Fibroblast of pulmonary artery (primary cell): Measurements from ENCODE around the gene FAR2.

ENCODE experiments used
- DNase-seq: peaks from one replicate; pipeline ENCODE4 v3.0.0-alpha.2; 2010; ENCODE audit warnings: low read depth
- H3K4me3 ChIP-seq: replicated peaks from 2 replicates; pipeline ENCODE4 v1.5.1; 2011; ENCODE audit warnings: low read depth, mild to moderate bottlenecking, control low read depth, low read length, moderate library complexity
- TF ChIP-seq, protein P1 (sequence below): IDR thresholded peaks from 2 replicates; pipeline ENCODE4 v1.5.1; 2011; ENCODE audit warnings: mild to moderate bottlenecking, control low read depth, low read length, inconsistent platforms; ENCODE audit errors: missing control alignments

Gene FAR2

DNA sequence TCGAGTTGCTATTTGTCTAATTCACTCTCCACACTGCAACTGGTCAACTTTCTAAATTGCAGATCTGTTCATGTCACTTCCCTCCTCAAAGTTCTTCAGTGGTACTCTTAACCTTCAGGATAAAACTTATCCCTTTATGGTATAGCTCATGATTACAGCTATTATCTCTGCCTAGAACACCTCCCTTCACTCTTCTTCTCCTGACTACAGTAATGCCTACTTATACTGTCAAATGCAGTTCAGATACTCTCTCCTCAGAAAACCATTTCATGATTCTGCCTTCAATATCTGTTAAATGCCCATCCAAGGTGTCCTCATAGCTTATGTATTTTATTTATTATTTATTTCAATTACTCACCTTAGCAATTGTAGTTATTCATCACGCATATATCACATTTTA lies 85.5 kb downstream of the FAR2 start:
- no peak overlapping the region for H3K4me3 ChIP-seq
- TF ChIP-seq, protein P1, sequence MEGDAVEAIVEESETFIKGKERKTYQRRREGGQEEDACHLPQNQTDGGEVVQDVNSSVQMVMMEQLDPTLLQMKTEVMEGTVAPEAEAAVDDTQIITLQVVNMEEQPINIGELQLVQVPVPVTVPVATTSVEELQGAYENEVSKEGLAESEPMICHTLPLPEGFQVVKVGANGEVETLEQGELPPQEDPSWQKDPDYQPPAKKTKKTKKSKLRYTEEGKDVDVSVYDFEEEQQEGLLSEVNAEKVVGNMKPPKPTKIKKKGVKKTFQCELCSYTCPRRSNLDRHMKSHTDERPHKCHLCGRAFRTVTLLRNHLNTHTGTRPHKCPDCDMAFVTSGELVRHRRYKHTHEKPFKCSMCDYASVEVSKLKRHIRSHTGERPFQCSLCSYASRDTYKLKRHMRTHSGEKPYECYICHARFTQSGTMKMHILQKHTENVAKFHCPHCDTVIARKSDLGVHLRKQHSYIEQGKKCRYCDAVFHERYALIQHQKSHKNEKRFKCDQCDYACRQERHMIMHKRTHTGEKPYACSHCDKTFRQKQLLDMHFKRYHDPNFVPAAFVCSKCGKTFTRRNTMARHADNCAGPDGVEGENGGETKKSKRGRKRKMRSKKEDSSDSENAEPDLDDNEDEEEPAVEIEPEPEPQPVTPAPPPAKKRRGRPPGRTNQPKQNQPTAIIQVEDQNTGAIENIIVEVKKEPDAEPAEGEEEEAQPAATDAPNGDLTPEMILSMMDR, result no peak
- no peak for DNase-seq

DNA sequence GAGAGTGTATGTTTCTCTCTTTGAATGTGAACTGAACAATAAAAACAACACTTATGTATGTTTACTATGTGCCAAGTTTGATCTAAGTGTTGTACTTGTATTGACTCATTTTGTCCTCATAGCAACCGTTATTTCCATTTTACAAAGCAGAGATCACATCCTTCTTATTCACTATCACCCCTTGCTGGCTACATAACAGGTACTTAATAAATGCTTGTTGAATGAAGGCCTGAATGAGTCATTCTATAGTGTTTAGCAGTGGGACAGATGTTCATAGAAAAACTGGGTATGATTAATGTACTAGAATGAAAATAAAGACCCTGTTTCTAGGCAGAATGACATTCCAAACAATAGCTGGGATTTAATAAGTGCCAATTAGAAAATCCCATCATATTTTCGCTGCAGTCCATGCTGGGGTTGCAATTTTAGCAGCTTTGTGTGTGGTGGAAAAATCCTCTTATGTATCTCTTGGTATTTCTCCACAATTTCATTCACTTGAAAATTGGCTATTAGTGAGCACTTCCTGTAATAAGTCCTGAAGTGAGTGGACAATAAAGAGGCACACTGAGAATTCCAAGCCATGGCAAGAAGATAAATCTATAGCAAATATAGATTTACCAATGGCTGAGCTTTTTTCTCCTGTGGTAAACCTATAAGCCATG lies 86.0 kb downstream of the FAR2 start:
- TF ChIP-seq, protein P1, result no peak
- peak; percentile 40 for DNase-seq
- no peak overlapping the region for H3K4me3 ChIP-seq

DNA sequence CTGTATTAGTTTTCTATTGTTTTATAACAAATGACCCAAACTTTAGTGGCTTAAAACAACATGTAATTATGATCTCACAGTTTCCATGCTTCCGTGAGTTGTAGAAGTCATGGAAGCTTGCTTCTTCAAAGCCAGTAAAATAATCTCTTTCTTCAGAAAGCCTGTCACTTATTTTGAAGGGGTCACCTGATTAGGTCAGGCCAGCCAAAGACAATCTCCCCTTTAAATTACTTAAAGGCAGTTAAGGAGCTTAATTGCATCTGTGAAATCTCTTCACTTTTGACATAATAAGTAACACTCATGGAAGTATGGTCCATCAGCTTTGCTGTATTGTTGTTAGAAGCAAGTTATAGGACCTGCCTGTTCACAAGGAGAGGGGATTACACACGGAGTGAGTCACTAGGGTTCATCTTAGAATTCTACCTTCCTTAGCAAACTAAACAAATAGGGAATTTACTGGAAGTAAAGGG lies 89.8 kb downstream of the FAR2 start:
- no peak overlapping the region for H3K4me3 ChIP-seq
- peak; percentile 31 for DNase-seq
- TF ChIP-seq, protein P1, result no peak

DNA sequence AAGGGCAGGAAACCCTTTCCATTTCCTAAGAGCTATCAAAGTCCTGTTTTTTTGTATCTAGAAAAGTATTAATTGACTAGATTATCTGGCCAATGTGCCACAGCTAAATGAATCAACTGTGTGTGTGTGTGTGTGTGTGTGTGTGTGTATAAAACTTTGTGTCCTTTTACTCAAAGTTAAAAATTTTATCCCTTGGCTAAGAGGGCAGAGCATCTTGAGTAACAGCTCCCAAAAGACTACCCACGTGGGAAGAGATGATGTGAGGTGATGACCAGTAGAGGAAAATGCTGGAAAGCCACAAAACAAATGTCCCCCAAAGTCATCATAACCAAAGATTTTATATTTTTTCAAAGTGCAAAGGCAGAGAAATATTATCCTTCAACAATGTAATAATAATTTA lies 90.3 kb downstream of the FAR2 start:
- no peak for DNase-seq
- H3K4me3 ChIP-seq, result no peak overlapping the region
- TF ChIP-seq, protein P1, result no peak

DNA sequence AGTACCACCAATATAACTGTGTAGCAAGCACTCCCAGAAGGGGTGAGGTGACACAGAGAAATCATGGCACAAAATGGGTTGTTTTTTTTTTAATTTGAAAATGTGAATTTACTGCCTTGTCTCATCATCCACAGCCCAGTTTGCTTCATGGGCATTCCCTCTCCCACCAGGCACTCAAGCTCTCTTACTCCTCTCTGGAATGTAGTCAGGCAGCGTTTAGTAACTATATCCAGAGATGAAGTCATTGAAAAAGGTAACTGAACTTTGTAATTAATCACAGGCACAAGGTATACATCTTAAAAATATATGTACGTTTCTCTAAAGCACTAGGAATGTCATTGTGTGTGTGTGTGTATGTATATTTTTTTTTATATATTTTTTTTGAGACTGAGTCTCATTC lies 91.4 kb downstream of the FAR2 start:
- no peak for DNase-seq
- TF ChIP-seq, protein P1, result no peak

DNA sequence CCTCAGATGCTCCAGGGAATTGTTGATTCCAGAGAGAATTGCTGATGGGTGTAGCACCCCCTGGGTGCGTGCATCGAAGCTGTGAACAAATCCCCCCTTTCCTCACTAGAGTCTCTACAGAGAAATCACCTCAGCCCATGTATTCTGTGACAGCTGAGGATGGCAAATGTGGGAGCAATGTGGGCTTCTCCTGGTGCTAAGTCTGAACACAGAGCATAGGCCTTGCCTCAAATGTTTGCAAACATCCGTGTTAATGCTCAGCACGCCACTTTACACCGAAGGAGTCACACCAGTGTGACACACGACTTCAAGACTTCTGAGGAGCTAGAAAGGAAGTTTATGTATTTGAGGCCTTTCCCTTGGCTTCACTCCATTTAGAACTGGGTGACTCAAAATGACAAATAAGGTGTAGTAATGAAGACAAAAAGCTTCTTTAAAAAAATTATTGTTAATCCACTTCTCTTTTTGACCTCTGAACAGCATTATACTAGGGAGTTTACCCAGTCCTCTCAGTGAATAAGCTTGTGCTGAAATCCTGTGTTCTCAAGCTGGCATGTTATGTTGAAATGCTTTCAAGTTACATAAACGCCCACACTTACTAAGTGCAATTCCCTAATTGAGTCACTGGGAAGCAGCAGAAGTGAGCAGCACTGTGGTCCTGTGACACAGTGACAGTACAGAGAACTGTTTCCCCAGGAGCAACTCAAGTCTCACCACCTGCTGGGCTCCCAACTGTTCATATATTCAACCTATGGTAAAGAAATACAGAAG lies 92.9 kb downstream of the FAR2 start:
- DNase-seq, result peak; percentile 86
- TF ChIP-seq, protein P1, result peak; percentile 28
- H3K4me3 ChIP-seq, result no peak overlapping the region

More for the DNA sequence above, 91.4 kb downstream of the FAR2 start:
- H3K4me3 ChIP-seq, result no peak overlapping the region
